ENCODE results near the gene KREMEN1. TPM values are rescaled to one million over a fixed set of nuclear protein-coding genes. Genes with fewer than 3 reads are reported as not detected.

KREMEN1 gene
- total RNA-seq, 1 experiment from 2014 or later = 2.2 TPM

GRCh38 chr22:29151316-29151715 lies 78.5 kb downstream of the KREMEN1 start:
- ChIA-PET POLR2A (no interaction called here), CTCF (no interaction called here)
- Histone ChIP-seq H3K27ac (ENCODE audit: low read length) (no peak overlapping the region), H3K4me1 (ENCODE audit: control insufficient read depth, insufficient read depth, low read length) (peaks cover 3% of the 10 kb centered on the region; the same call in 1 of the 2 replicates), H3K36me3 (ENCODE audit: control insufficient read depth, insufficient read depth, low read length) (no peaks in the 10 kb centered on the region), H3K4me3 (ENCODE audit: low read depth in 2 of 2, low read length in 2 of 2) (no peak overlapping the region), H3K9me3 (ENCODE audit: control insufficient read depth, insufficient read depth, low read depth, low read length) (no peaks in the 10 kb centered on the region), H3K27me3 (ENCODE audit: control insufficient read depth, insufficient read depth, low read length) (no peaks in the 10 kb centered on the region)
- intact Hi-C loops (cut with micrococcal nuclease; ENCODE audit: unreplicated experiment) = no loop called here
- in situ Hi-C loops (cut with HindIII; ENCODE audit: low pct_unique_long_range_greater_than_20kb, low sequenced_read_pairs) = no loop called here
- DNase-seq (ENCODE audit: low read depth, low spot score) (no peak), ATAC-seq (no peak)
- TF ChIP-seq POLR2AphosphoS5 (IDR thresholded peaks at IDR 0.05; ENCODE audit: low read depth, low read length) = no peak
- TF ChIP-seq REST (IDR thresholded peaks at IDR 0.05; ENCODE audit: insufficient read depth in 1 of 2, low read depth in 2 of 2, low read length in 1 of 2) = no peak
- no peak for TF ChIP-seq TCF7L2 (IDR thresholded peaks at IDR 0.05; ENCODE audit: low read depth, low read length)
- no peak for TF ChIP-seq SIN3A (IDR thresholded peaks at IDR 0.05; ENCODE audit: borderline replicate concordance, insufficient read depth, low read depth, low read length)
- TF ChIP-seq CTCF (IDR thresholded peaks at IDR 0.05) = no peak
- BruUV-seq (replicated peaks) = no TSS peak

GRCh38 chr22:29152045-29152953 lies 79.5 kb downstream of the KREMEN1 start:
- DNase-seq (ENCODE audit: low read depth, low spot score) (no peak), ATAC-seq (no peak)
- Histone ChIP-seq H3K27ac (ENCODE audit: low read length) (no peak overlapping the region), H3K36me3 (ENCODE audit: control insufficient read depth, insufficient read depth, low read length) (no peaks in the 10 kb centered on the region), H3K9me3 (ENCODE audit: control insufficient read depth, insufficient read depth, low read depth, low read length) (no peaks in the 10 kb centered on the region), H3K27me3 (ENCODE audit: control insufficient read depth, insufficient read depth, low read length) (no peaks in the 10 kb centered on the region), H3K4me1 (ENCODE audit: control insufficient read depth, insufficient read depth, low read length) (peaks cover 3% of the 10 kb centered on the region; the same call in 1 of the 2 replicates), H3K4me3 (ENCODE audit: low read depth in 2 of 2, low read length in 2 of 2) (no peak overlapping the region)
- intact Hi-C loops (cut with micrococcal nuclease; ENCODE audit: unreplicated experiment) (no loop called here), in situ Hi-C loops (cut with HindIII; ENCODE audit: low pct_unique_long_range_greater_than_20kb, low sequenced_read_pairs) (no loop called here)
- no peak for TF ChIP-seq POLR2AphosphoS5 (IDR thresholded peaks at IDR 0.05; ENCODE audit: low read depth, low read length)
- TF ChIP-seq TCF7L2 (IDR thresholded peaks at IDR 0.05; ENCODE audit: low read depth, low read length) = no peak
- no peak for TF ChIP-seq CTCF (IDR thresholded peaks at IDR 0.05)
- no peak for TF ChIP-seq SIN3A (IDR thresholded peaks at IDR 0.05; ENCODE audit: borderline replicate concordance, insufficient read depth, low read depth, low read length)
- TF ChIP-seq REST (IDR thresholded peaks at IDR 0.05; ENCODE audit: insufficient read depth in 1 of 2, low read depth in 2 of 2, low read length in 1 of 2) = no peak
- ChIA-PET CTCF (no interaction called here), POLR2A (no interaction called here)
- BruUV-seq (replicated peaks) = no TSS peak
